GM18873 (cell line): Measurements from ENCODE around the gene MOGAT2.
"Not testable (repeated sequence)": the region's sequence is repeated elsewhere in the genome, so short reads cannot be mapped to it uniquely, and the experiment has no call there.

Experiments
- ATAC-seq: cut with Tn5 transposase; IDR thresholded peaks from one replicate; pipeline ENCODE4 v1.9.1; 2021; ENCODE audit warnings: mild to moderate bottlenecking, moderate library complexity, moderate number of reproducible peaks; ENCODE audit not compliant: unreplicated experiment, low FRiP score

Gene MOGAT2

DNA sequence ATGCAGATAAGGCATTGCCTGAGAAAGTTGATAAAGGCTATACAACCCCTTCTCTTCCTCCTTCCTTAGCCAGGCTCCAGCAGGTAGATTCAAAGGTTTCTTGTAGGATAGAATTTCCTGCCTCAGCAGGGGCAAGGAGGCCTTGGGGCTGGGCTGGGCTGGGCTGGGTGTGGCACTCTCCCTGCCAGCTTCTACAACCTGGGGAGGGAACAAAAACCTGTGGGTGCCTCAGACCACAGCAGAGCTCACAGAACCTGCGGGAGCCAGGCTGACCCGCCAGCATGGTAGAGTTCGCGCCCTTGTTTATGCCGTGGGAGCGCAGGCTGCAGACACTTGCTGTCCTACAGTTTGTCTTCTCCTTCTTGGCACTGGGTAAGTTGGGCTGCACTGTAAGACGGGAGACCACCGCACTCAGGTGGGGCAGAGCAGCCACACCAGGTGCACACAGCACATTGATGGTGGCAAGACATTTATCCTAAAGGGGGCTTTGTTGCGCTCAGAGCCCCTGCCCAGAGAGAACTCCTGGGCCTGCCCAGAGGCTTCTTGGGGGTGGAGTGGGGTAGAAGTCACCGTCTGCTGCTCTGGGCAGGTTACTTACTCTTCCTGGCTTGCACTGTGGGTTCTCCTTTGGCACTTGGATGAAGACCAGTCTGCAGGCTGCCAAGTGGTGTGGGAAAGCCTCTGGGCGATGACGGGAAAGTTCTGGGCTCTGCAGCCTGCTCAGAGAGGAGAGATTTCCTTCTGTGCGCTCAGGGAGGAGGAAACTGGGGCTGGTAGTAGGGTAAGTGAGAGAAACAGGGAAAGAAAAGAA lies at the start of gene MOGAT2:
TSS of gene MOGAT2 (plus strand) at position 231 of the 811 bp plus-strand sequence. CDS start at position 282, 51 bp downstream.
- no peak for ATAC-seq

DNA sequence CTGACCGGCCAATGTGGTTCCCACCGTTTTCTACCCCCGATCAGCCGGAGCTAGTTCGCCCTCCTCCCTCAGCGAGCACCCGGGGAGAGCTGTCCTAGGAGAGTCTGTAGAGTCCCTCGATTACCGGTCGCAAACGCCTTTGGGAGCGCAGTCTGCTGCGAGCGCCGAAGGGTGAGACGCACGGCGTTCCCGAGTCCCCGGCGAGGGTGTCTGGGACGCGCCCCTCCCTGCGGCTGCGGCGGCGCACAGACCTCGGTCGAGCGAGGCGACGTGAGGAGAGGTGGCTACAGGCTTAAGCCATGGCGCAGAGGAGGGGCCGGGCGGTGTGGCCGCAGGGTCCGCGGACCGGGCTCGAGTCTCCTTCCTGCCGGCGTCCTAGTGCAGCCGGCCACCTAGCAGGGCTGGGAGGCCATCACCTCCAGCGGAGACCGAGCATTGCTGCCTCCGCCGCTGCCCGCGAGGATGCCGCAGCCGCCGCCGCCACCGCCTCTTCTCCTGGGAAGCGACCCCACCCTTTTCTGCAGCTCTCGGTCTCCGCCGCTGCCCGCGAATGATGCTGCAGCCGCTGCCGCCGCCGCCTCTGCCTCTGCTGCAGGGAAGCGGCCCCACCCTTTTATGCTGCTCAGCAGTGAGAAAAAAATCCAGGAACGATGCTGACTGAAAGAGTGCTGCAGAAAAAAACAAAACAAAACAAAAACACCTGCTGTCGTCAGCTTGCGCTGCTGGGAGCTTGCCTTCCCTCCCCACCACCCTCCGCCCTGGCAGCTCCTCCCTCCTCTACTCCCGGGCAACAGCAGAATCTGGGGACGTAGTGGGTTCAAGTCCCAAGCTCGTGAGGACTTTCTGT lies 49.0 kb upstream of the MOGAT2 start, which contains the start of gene MAP6:
TSS of gene MAP6 (minus strand) at position 588 of the 847 bp plus-strand sequence. CDS start 669 bp downstream, outside the sequence.
- no peak for ATAC-seq

DNA sequence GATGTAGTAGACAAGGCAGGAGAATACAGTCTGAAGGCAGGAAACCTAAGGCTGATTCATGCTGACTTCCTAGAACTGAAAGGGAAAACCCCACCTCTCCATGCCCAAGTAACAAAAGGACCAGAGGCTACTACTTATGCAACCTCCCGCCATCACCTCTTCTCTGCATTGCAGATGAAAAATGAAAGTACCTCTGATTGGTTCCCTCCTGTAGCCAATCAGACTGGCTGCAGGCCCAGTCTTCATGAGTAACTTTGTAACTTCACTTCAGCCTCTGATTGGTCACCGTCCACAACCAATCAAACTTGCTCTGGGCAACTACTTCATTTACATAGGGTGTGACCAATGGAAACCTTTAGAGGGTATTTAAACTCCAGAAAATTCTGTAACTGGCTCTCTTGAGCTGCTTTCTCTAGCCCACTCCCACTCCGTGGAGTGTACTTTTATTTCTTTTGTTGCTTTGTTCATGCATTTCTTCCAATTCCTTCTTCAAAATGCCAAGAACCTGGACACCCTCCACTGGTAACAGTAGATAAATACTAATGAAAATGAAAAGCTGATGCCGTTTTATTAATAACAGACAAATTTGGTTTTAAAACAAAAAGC lies 43.6 kb upstream of the MOGAT2 start:
- no peak for ATAC-seq

DNA sequence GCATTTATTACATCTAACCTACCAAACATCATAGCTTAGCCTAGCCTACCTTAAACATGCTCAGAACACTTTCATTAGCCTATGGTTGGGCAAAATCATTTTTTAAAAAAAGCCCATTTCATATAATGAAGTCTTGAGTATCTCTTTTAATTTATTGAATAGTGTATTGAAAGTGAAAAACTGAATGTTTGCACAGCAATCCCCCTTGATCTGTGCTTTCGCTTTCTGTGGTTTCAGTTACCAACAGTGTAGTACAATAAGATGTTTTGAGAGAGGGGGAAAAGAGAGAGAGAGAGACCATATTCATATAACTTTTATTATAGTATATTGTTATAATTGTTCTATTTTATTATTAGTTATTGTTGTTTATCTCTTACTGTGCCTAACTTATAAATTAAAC lies 40.4 kb upstream of the MOGAT2 start:
- ATAC-seq: no peak

DNA sequence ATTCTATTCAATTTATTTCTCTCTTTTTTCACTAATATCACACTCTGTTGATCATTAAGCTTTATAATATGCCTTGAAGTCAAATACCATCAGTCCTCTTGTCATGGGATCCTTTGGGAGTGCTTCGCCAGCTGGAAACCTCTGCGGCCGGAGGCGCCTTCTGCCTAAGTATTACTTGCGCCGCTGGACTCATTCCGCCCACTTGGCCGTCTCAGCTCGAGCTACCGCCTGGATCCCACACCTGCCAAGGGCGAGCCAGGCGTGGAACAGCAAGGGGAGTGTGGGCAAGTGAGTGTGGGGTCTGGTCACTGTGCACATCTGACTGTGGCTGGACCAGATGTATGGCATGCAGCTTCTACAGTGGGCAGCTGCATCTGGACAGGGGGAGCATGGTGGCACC lies 39.7 kb upstream of the MOGAT2 start:
- no peak for ATAC-seq

DNA sequence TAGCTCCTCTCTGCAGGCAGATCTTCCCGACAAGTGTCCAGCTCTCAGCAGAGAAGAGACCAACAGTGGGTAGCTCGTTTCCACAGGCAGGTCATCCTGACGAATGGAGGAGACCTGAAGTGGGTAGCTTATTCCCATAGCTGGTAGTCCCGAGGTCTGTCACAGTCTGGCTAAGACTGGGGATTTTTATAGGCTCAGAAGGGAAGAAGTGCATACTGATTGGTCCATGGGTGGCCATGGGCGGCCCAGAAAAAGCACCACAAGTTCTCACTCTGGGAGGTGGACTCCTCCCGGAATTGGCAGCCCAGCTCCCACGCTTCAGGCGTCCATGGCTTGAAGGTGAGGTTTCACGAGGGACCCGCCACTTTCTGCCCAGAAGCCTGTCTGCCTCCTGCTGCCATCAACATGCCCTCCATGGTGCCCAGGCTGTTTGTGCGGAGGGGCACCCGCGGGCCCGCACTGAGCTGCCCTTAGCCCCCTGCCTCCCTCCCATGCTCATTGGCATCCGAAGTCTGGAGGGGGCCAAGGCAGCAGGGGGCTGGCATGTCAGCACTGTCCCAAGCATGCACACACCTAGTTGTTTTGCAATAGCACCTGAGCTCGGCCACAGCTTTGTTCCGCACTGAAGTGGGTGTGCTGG lies 38.9 kb upstream of the MOGAT2 start:
- no peak for ATAC-seq

DNA sequence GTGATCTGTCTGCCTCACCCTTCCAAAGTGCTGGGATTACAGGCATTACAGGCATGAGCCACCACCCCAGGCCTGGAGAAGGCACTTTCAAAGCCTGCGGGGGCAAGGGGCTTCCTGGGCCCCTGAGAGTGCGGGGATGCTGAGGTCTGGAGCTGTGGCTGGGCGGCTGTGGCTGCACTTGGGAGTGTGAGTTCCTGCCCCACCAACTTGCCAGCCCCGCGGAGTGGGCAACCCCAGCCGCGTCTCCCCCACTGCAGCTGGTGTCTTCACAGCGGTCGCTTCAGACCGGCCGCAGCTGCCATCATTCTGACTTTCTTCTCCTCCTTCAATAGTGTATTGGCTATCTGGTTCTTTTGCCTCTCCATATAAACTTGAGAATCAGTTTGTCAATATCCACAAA lies 38.1 kb upstream of the MOGAT2 start:
- ATAC-seq: no peak

DNA sequence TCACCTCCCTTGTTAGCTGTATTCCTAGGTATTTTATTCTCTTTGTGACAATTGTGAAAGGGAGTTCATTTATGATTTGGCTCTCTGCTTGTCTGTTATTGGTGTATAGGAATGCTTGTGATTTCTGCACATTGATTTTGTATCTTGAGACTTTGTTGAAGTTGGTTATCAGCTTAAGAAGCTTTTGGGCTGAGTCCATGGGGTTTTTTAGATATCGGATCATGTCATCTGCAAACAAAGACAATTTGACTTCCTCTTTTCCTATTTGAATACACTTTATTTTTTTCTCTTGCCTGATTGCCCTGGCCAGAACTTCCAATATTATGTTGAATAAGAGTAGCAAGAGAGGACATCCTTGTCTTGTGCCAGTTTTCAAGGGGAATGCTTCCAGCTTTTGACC lies 33.8 kb upstream of the MOGAT2 start:
- not testable (repeated sequence) for ATAC-seq

DNA sequence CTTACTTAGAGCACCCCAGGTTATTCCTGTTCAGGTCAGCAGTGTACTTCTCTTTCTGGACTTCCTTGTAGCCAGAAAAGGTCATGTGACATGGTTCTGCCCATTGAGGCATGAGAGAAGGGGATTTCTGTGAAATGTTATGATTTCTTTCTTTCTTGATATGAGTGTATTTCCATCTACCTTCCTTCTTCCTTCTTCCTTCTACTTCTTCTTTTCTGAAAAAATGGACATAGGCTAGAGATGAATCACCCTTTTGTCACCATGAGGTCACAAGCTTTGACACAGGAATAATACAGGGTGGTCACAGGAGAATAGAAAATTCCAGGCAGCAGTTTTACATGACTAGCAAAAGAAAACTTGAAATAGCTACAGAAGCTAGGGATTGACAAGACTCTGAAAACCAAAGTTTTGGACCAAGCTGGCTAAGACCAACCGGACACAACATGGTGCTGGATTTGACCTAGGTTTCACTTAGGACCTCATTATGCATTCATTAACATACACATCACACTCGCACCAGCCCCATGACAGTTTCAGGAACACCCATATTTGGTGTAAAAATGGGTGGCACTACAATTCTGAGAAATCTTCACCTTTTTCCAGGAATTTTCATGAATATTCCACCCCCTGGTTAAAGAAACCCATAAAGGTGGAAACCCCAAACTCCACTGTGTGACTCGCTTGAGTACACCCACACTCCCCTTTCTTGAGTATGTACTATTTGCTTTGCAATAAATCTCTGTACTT lies 27.6 kb upstream of the MOGAT2 start:
- ATAC-seq: no peak

DNA sequence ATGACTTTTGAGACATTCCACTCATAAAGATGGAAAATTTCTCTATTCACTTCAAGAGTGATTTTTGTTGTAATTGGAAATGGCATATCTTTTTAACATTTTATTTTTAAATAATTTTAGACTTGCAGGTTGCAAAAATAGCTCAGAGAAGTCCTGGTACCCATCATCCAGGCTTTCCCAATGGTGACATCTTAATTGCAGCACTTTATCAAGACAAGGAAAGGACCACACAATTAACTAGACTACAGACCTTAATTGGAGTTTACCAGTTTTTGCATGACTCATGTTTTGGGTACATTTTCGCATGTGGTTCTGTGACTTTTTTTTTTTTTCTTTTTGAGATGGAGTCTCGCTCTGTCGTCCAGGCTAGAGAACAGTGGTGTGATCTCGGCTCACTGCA lies 25.8 kb upstream of the MOGAT2 start:
- ATAC-seq: no peak

DNA sequence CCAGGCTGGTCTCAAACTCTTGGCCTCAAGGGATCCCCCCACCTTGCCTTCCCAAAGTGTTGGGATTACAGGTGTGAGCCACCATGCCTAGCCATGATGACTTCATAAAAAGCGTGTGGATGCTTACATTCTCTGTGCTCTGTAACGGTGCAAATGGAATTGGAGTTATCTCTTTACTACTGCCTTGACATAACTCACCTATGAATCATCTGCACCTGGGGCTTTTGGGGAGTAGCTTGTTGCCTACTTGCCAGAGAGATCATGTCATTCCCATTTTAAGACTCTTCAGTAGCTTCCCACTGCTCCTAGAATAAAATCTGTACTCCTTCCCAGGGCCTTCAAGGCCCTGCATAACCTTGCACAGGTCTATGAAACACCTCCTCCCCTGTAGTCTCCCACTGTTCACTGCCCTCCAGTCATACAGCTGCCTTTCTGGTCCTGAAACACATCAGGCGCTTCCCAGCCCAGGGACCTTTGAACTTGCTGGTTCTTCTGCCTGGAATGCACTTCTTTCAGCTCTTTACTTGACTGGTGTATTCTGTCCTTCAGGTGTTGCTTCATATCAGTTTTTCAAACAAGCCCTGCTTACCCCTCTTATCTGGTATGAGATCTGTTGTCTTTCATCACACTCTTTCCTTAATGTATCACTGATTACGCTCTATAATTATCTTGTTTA lies 19.6 kb upstream of the MOGAT2 start:
- ATAC-seq: no peak

DNA sequence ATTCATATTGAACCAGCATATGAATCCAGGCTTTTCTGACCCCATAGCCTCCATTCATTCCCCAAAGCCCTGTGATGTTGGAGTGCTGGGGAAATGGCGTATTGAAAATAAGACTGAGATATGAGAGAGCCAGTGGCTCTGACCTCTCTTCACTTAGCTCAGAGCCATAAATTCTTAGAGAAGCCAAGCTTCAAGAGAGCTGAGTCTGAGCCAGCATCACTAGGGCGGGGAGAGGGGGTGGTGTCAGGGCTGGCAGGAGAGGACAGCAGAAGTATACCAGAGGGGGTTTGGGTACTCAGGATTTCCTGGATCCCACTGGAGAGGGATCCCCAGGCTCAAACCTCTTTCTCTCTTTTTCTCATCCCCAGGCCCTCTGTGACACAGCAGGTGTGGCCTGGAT lies 16.7 kb upstream of the MOGAT2 start:
- ATAC-seq: no peak

DNA sequence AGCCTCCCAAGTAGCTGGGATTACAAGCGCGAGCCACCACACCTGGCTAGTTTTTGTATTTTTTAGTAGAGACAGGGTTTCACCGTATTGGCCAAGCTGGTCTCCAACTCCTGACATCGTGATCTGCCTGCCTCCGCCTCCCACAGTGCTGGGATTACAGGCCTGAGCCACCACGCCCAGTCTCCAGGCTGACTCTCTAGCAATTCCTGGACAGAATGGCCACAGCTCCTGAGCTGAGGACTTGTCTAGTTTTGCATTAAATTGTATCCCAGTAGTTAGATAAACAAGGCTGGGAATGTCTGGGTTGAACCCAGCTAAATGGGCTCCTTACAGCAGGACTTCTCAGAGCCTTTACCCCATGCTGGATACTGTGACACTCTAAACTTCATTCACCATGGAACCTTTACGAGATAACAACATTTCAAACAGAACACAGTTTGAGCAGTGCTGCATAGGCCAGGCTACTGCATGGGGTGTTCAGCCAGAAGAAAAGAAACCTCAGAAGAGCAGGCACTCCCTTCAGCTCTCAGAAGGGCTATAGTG lies 13.9 kb upstream of the MOGAT2 start:
- ATAC-seq: no peak

DNA sequence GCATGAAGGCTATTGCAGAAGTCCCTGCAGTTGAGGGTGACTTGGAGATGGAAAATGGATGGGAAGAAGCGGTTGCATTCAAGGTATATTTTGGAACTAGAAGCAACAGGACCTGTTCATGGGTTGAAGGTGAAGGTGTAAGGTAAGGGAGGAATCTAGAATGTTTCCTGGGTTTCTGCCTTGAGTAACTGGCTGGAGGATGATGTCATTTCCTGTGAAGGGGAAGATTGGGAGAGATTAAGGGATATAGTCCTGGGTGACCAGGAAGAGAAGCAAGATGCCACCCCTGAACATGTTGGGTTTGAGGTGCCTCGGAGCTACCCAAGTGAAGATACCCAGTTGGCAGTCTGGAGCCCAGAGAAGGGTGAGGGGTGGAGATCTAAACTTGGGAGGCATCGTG lies 12.1 kb upstream of the MOGAT2 start:
- no peak for ATAC-seq

DNA sequence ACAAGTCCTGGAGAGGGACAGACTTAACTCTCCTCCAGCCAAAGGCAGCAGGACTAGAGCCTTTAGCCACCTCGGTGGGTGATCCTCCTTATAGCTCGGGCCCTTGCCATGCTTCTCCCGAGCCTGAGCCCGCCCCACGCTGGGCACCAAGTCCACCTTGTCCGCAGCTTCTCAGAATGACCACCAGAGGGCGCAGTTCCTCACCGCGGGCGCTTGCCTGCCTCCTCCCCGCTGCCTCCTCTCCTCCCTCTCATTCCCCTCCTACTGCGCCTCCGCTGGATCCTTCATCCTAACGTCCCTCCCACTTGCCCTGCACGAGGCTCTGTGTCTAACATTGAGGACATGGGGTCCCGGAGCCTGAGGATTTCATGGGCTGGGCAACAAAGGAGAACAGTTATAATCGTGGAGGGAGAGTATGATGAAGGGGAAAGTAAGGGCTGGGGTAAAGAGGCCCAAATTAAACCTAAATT lies 11.3 kb upstream of the MOGAT2 start:
- no peak for ATAC-seq

DNA sequence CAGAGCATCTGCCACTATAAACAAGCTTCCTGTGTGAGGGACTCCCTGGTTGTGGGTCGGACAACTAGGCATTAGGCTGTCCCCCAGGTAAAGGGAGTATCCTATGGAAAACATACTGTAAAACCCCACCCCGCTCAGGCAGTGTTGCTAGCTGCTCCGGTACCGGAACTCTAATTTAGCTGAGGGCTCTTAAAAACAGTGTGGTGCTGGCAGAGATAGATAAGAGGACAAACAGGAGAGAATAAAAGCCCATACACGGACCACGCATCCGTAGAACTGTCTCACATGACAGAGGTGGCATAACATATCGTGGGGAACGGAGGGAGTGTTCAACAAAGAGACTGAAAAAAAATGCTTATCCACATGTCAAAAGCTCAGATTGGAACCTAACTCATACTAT lies 3.4 kb upstream of the MOGAT2 start:
- ATAC-seq: no peak

DNA sequence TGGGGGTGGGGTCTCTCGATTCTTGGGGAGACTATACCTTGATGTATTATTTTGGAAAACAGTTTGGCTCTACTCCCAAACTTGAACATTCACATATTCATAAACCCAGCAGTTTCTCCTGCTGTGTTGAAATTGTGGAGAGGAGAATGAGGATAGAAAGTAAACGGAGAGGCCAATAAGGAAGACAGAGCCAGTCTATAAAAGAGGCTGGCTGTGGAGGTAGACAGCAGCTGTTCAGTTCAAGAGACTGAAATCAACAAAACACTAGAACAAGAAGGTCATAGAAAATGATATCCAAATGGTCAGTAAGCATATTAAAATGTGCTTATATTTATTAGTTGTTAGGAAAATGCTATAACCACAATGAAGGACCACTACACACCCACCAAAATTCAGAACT lies 1.9 kb upstream of the MOGAT2 start:
- no peak for ATAC-seq

DNA sequence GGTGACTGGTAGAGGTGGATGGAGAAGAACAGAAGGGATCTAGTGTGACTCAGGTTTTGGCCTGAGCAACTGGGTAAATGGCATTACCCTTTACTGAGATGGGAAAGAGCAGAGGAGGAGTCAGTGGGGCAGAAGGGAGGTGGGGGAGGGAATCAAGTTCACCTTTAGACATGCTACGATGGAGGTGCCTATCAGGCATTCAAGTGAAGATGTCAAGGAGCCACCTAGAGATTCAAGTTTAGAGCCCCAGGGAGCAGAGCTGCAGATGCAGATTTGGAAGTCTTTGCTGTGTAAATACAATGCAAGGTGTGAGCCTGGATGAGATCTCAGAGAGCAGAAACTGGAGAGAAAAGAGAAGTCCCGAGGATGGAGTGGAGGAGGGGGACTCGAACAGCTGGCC lies 979 bp upstream of the MOGAT2 start:
- no peak for ATAC-seq
